HEK293 (cell line): ENCODE measurements around the gene VPS26B.

Source experiments
- KLF10 ChIP-seq: fragments of 450-650 bp; IDR thresholded peaks from 2 replicates; pipeline ENCODE4 v1.5.1; 2018; ENCODE audit warnings: missing biosample characterization, mild to moderate bottlenecking, missing genetic modification characterization
- ZNF10 ChIP-seq: fragments of 450-650 bp; formaldehyde crosslinking; IDR thresholded peaks from 2 replicates; pipeline ENCODE4 v1.5.1; 2017; ENCODE audit warnings: missing biosample characterization, missing genetic modification characterization
- TF ChIP-seq, protein P1 (sequence below): fragments of 450-650 bp; formaldehyde crosslinking; IDR thresholded peaks from 2 replicates; pipeline ENCODE4 v1.5.1; 2016; ENCODE audit warnings: missing biosample characterization, missing genetic modification characterization

DNA sequence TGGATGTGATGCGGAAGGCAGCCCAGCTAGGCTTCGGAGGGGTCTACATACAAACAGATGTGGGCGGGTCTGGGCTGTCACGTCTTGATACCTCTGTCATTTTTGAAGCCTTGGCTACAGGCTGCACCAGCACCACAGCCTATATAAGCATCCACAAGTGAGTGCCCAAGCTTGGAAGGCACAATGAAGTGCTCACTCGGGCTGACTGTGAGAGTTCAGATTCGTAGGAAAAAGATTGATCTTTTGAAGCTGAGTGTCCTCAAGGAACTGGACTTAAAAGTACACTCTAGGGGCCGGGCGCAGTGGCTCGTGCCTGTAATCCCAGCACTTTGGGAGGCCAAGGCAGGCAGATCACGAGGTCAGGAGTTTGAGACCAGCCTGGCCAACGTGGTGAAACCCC lies 32.6 kb downstream of the VPS26B start:
- TF ChIP-seq KLF10 (tag by site-specific recombination), result no peak
- TF ChIP-seq, protein P1, sequence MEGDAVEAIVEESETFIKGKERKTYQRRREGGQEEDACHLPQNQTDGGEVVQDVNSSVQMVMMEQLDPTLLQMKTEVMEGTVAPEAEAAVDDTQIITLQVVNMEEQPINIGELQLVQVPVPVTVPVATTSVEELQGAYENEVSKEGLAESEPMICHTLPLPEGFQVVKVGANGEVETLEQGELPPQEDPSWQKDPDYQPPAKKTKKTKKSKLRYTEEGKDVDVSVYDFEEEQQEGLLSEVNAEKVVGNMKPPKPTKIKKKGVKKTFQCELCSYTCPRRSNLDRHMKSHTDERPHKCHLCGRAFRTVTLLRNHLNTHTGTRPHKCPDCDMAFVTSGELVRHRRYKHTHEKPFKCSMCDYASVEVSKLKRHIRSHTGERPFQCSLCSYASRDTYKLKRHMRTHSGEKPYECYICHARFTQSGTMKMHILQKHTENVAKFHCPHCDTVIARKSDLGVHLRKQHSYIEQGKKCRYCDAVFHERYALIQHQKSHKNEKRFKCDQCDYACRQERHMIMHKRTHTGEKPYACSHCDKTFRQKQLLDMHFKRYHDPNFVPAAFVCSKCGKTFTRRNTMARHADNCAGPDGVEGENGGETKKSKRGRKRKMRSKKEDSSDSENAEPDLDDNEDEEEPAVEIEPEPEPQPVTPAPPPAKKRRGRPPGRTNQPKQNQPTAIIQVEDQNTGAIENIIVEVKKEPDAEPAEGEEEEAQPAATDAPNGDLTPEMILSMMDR, result no peak
- TF ChIP-seq ZNF10 (tag by site-specific recombination), result no peak
